ENCODE data around the gene HLCS.

The HLCS gene

DNA sequence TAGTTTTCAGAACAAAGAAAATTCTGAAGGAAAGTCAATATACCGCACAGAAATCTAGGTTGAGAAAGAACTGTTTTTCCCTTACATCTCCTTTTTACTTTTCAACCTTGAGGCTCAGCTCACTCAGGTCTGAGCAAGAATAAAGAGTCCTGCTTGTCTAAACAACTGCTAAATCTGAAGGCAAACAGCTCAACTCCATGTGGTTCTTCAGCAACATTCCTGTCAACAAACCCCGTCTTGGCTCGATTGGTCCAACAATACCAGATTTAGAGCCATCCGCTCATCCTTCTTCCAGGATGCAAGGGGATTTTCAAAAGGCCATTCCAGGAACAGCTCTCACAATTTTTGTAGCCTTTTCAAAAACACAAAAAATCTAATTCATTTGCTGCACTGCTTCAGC, 119.8 kb downstream of the HLCS start:
- DNase-seq (ENCODE audit: low spot score), result no peak
- in situ Hi-C loops (cut with MboI; ENCODE audit: low pct_unique_long_range_greater_than_20kb, low sequenced_read_pairs, unreplicated experiment), result no loop called here
- TF ChIP-seq, protein P1, sequence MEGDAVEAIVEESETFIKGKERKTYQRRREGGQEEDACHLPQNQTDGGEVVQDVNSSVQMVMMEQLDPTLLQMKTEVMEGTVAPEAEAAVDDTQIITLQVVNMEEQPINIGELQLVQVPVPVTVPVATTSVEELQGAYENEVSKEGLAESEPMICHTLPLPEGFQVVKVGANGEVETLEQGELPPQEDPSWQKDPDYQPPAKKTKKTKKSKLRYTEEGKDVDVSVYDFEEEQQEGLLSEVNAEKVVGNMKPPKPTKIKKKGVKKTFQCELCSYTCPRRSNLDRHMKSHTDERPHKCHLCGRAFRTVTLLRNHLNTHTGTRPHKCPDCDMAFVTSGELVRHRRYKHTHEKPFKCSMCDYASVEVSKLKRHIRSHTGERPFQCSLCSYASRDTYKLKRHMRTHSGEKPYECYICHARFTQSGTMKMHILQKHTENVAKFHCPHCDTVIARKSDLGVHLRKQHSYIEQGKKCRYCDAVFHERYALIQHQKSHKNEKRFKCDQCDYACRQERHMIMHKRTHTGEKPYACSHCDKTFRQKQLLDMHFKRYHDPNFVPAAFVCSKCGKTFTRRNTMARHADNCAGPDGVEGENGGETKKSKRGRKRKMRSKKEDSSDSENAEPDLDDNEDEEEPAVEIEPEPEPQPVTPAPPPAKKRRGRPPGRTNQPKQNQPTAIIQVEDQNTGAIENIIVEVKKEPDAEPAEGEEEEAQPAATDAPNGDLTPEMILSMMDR (IDR thresholded peaks at IDR 0.05; ENCODE audit: extremely low read depth, insufficient read depth, missing control alignments), result no peak

DNA sequence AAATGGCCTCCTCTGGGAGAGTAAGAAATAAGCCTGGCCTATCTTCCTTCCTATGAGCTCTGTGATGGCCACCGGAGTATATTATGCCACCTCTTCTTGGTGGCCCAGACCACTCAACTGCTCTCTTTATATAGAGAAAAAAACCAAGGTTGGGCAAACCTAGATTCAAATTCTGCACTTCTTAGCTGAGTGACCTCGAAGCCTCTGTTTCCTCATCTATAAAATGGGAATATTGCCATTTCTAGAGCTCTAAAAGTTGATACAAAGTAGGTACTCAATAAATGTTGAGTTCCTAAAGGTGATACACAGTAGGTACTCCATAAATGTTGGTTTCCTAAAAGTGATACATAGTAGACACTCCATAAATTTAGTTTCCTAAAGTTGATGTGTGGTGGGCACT, 120.7 kb downstream of the HLCS start:
- in situ Hi-C loops (cut with MboI; ENCODE audit: low pct_unique_long_range_greater_than_20kb, low sequenced_read_pairs, unreplicated experiment), result no loop called here
- no peak for DNase-seq (ENCODE audit: low spot score)
- TF ChIP-seq, protein P1 (IDR thresholded peaks at IDR 0.05; ENCODE audit: extremely low read depth, insufficient read depth, missing control alignments), result no peak

DNA sequence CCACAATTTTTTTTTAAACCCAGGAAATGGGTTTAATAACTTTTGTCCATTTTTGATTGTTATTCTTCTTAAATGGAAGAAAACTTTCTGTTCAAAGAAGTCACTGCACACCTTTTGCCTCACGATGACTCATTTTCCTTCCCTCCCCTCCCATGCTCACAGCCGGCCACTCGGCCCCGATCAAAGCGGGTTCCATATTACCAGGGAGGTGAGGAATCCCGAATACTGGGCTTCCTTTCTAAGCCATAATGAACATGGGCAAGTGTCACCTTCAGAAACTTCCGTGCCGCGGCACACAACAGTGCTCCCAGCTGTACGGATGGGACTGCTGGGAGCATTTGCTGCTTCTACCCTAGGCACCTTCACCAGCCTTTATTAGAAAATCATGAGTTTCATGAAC, 121.4 kb downstream of the HLCS start:
- DNase-seq (ENCODE audit: low spot score), result no peak
- TF ChIP-seq, protein P1 (IDR thresholded peaks at IDR 0.05; ENCODE audit: extremely low read depth, insufficient read depth, missing control alignments), result no peak
- in situ Hi-C loops (cut with MboI; ENCODE audit: low pct_unique_long_range_greater_than_20kb, low sequenced_read_pairs, unreplicated experiment), result no loop called here

DNA sequence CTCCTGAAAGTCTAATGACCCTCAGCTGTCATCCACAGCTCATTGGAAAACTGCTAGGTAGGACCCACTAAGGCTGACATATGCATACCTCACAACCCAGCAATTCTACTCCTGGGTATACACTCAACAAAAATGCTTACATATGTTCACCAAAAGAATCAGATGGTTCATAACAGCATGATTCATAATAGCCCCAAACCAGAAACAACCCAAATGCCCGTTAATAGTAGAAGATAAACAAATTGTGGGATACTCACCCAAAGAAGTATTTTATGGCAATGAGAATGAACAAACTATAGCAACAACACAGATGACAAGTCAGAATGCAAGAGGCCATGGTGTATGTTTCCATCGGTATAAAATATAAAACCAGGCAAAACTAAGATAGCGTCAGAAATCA, 124.6 kb downstream of the HLCS start:
- in situ Hi-C loops (cut with MboI; ENCODE audit: low pct_unique_long_range_greater_than_20kb, low sequenced_read_pairs, unreplicated experiment), result no loop called here
- TF ChIP-seq, protein P1 (IDR thresholded peaks at IDR 0.05; ENCODE audit: extremely low read depth, insufficient read depth, missing control alignments), result no peak
- no peak for DNase-seq (ENCODE audit: low spot score)

DNA sequence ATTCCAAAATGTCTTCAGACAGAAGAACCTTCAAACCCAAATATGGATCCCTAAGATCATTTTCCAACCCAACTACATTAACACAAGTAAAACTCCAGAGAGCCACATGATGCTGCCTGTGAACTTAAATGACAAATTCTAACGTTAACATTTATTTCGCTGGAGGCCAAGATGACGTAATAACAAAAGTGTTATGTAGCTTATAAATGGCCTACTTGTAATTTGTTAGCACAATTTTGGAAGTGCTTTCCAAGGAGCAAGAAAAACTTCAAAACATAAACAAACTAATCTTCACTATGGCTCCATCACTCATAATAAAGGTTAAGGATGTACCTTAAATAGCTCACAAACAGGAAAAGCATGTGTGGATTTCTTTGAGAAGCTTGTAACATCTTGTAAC, 126.7 kb downstream of the HLCS start:
- in situ Hi-C loops (cut with MboI; ENCODE audit: low pct_unique_long_range_greater_than_20kb, low sequenced_read_pairs, unreplicated experiment), result no loop called here
- TF ChIP-seq, protein P1 (IDR thresholded peaks at IDR 0.05; ENCODE audit: extremely low read depth, insufficient read depth, missing control alignments), result no peak
- no peak for DNase-seq (ENCODE audit: low spot score)

DNA sequence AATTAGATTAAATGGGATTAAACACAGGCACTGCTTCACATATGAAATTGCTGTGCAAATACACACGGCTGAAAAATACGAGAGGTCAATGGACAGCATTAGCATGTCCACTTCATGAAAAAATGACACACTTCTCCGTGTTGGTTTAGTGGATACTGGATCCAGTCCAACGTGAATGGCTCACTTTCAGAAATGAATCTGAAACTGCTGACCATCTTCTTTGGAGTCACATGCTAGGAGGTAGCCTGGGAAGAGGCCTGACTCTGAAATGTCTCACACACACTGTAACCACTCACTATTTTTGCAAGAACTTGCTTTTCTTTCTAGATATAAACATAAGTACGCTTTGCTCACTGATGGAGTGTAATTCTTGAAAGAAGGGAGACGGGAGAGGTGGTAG, 127.3 kb downstream of the HLCS start:
- DNase-seq (ENCODE audit: low spot score), result no peak
- in situ Hi-C loops (cut with MboI; ENCODE audit: low pct_unique_long_range_greater_than_20kb, low sequenced_read_pairs, unreplicated experiment), result no loop called here
- TF ChIP-seq, protein P1 (IDR thresholded peaks at IDR 0.05; ENCODE audit: extremely low read depth, insufficient read depth, missing control alignments), result no peak

DNA sequence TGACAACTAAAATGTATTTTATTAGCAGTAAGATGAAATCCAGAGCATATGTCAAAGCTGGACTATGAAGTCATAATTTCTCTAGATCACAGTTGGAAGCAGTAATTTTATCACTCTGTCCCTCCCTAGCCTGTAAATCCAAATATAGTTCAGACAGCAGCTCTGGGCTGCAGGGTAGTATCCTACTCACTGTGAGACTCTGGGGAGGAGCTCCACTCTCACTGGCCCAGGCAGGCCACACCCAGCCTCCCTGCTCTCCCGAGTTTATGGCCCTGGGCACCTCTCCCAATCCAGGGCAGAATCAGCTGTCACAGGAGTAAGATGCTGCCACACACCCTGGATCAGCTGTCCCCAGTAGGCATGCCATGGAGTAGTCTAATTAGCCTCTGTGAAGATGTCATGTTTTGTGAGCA, 131.1 kb downstream of the HLCS start:
- in situ Hi-C loops (cut with MboI; ENCODE audit: low pct_unique_long_range_greater_than_20kb, low sequenced_read_pairs, unreplicated experiment), result no loop called here
- DNase-seq (ENCODE audit: low spot score), result no peak
- TF ChIP-seq, protein P1 (IDR thresholded peaks at IDR 0.05; ENCODE audit: extremely low read depth, insufficient read depth, missing control alignments), result no peak
